HCT116 (cell line): Measurements from ENCODE around the gene CELF4.

Source experiments
- CTCF ChIP-seq, 3 experiments: fragments of 200-600 bp in 1 of 3; sonication (generic) in 1 of 3; IDR thresholded peaks in 2 of 3; conservative IDR thresholded peaks in 1 of 3; 2 replicates each; pipeline ENCODE4 v1.5.1; 2012 to 2017; ENCODE audit warnings: low read depth in 2 of 3, low read length in 2 of 3, antibody characterized with exemption in 1 of 3, borderline replicate concordance in 1 of 3, control low read depth in 1 of 3, mild to moderate bottlenecking in 1 of 3, mixed read lengths in 1 of 3, mixed run types in 1 of 3, moderate library complexity in 1 of 3; ENCODE audit not compliant: insufficient read depth in 1 of 3
- ZFX ChIP-seq: fragments of 450-650 bp; IDR thresholded peaks from 2 replicates; pipeline ENCODE4 v1.6.1; 2017
- TF ChIP-seq, protein P1 (sequence below): IDR thresholded peaks from 2 replicates; pipeline ENCODE4 v1.6.1; 2011; ENCODE audit warnings: mild to moderate bottlenecking, low read length, moderate library complexity; ENCODE audit not compliant: insufficient replicate concordance; ENCODE audit errors: extremely low read depth

DNA sequence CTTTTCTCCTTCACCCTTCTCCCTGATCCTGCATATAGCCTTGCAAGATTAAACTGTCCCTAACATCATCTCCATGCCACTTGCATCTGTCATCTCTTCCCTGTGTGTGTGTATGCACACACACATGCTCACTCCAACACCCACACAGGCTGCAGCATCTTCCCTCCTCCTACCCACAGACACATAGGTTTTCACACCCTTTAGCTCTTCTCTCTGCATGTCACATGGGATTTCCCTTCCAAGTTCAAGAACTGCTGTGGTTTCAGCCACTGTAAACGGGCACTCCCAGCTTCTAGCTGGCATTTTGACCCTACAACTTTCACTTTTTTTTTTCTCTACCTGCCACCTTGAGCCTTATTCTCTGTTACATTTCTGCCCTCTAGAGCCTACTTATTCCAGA is 6.4 kb downstream of the CELF4 start:
- TF ChIP-seq, protein P1, sequence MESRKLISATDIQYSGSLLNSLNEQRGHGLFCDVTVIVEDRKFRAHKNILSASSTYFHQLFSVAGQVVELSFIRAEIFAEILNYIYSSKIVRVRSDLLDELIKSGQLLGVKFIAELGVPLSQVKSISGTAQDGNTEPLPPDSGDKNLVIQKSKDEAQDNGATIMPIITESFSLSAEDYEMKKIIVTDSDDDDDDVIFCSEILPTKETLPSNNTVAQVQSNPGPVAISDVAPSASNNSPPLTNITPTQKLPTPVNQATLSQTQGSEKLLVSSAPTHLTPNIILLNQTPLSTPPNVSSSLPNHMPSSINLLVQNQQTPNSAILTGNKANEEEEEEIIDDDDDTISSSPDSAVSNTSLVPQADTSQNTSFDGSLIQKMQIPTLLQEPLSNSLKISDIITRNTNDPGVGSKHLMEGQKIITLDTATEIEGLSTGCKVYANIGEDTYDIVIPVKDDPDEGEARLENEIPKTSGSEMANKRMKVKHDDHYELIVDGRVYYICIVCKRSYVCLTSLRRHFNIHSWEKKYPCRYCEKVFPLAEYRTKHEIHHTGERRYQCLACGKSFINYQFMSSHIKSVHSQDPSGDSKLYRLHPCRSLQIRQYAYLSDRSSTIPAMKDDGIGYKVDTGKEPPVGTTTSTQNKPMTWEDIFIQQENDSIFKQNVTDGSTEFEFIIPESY, result no peak
- TF ChIP-seq CTCF (IDR thresholded peaks at IDR 0.05 in 2 of 3, conservative IDR thresholded peaks at IDR 0.05 in 1 of 3; ENCODE audit: borderline replicate concordance in 1 of 3, insufficient read depth in 1 of 3, low read depth in 2 of 3, low read length in 2 of 3) (no peak), ZFX (no peak)
